Gastroesophageal sphincter (tissue), 4 donors: ENCODE data around the gene LYPD1. TPM values are rescaled to one million over a fixed set of nuclear protein-coding genes. Genes with fewer than 3 reads are reported as not detected.

Experiments
- ATAC-seq: fragments of 150-250 bp; one replicate; pipeline ENCODE4 v1.9.1; 2016; ENCODE audit warnings: mild to moderate bottlenecking, moderate library complexity
- H3K27ac ChIP-seq, 4 donors: fragments of 200-600 bp; sonication (generic) in 3 of 4; 1 replicate in 3 of 4; 2 replicates in 1 of 4; pipeline ENCODE4 v1.5.1; 2016 to 2019
- H3K27me3 ChIP-seq: fragments of 200-600 bp; sonication (generic); one replicate; pipeline ENCODE4 v1.5.1; 2019
- H3K36me3 ChIP-seq, 2 donors: fragments of 200-600 bp; sonication (generic); one replicate each; pipeline ENCODE4 v1.5.1; 2019; ENCODE audit warnings: control low read depth in 1 of 2
- H3K4me1 ChIP-seq, 3 donors: fragments of 200-600 bp; sonication (generic); 1 replicate in 2 of 3; 2 replicates in 1 of 3; pipeline ENCODE4 v1.5.1; 2016 to 2019; ENCODE audit warnings: control low read depth in 2 of 3
- H3K4me3 ChIP-seq, 2 donors: fragments of 200-600 bp; sonication (generic); one replicate each; pipeline ENCODE4 v1.5.1; 2019; ENCODE audit warnings: mild to moderate bottlenecking in 1 of 2, moderate library complexity in 1 of 2
- H3K9me3 ChIP-seq, 3 donors: fragments of 200-600 bp; sonication (generic); one replicate each; pipeline ENCODE4 v1.5.1; 2017 to 2019; ENCODE audit warnings: control low read depth in 2 of 3
- CTCF ChIP-seq, 4 experiments: fragments of 200-600 bp in 2 of 4; fragments of 450-650 bp in 2 of 4; sonication (generic) in 1 of 4; IDR thresholded peaks; one replicate each; pipeline ENCODE4 v1.5.1; 2017 to 2019; ENCODE audit warnings: antibody characterized with exemption in 4 of 4, mild to moderate bottlenecking in 2 of 4, moderate library complexity in 2 of 4
- EP300 ChIP-seq: sonication (generic); formaldehyde crosslinking; IDR thresholded peaks from one replicate; pipeline ENCODE4 v1.6.1; 2017; ENCODE audit warnings: antibody characterized with exemption, mild to moderate bottlenecking
- POLR2A ChIP-seq, 2 donors: fragments of 450-650 bp; IDR thresholded peaks; one replicate each; pipeline ENCODE4 v1.6.1; 2017; ENCODE audit warnings: antibody characterized with exemption in 2 of 2, mild to moderate bottlenecking in 2 of 2, moderate library complexity in 1 of 2
- POLR2AphosphoS5 ChIP-seq: sonication (generic); formaldehyde crosslinking; IDR thresholded peaks from one replicate; pipeline ENCODE4 v1.6.1; 2017; ENCODE audit warnings: antibody characterized with exemption
- WGBS, 2 donors: methylation state at CpG; one replicate each; pipeline ENCODE4 v1.1.5; 2018; ENCODE audit warnings: low coverage in 1 of 2; 5-methylcytosine and 5-hydroxymethylcytosine counted together
- total RNA-seq, 4 donors: library from RNA; depleted of rRNA; stranded (reverse); fragments of >200 nt; gene quantifications; one replicate each; pipeline ENCODE4 v1.1.0, GENCODE V29; 2016

Gene LYPD1
- total RNA-seq, 4 donors from 2014 or later: 0.62 to 4.2 (median 1.1) TPM; not detected in 1

- Histone ChIP-seq H3K4me3 (peak overlapping the region; percentile 34 to 56), H3K36me3 (no peaks in the 10 kb centered on the region), H3K27me3 (peaks cover 55% of the 10 kb centered on the region), H3K27ac (no peak overlapping the region), H3K4me1 (peaks cover 0 to 35% (median 25%) of the 10 kb centered on the region in 3 donors), H3K9me3 (no peaks in the 10 kb centered on the region)
- TF ChIP-seq CTCF (IDR thresholded peaks at IDR 0.05): no peak
- no peak for TF ChIP-seq EP300
- TF ChIP-seq POLR2AphosphoS5: no peak
- no peak for TF ChIP-seq POLR2A (IDR thresholded peaks at IDR 0.05)
- no peak for ATAC-seq
- 6% methylated on average over 29 of the region's 80 CpGs; no CpG with 5 or more reads in 1 of the 2 donors for WGBS, 2 donors
Measured at GRCh38 chr2:132668987-132669907, 758 bp downstream of the LYPD1 start.

- Histone ChIP-seq H3K27ac (no peak overlapping the region), H3K36me3 (no peaks in the 10 kb centered on the region), H3K4me3 (peak overlapping the region in 1 of 2 donors; percentile 56), H3K27me3 (peaks cover 48% of the 10 kb centered on the region), H3K9me3 (no peaks in the 10 kb centered on the region), H3K4me1 (peaks cover 0 to 35% (median 25%) of the 10 kb centered on the region in 3 donors)
- ATAC-seq: no peak
- TF ChIP-seq POLR2AphosphoS5 (no peak), CTCF (IDR thresholded peaks at IDR 0.05) (no peak), EP300 (no peak), POLR2A (IDR thresholded peaks at IDR 0.05) (no peak)
- 11 to 35% methylated on average over 6 of the region's 25 CpGs for WGBS, 2 donors
Measured at GRCh38 chr2:132668189-132668823, 1.7 kb downstream of the LYPD1 start.

GRCh38 chr2:132667706-132668105 lies 2.3 kb downstream of the LYPD1 start:
- Histone ChIP-seq H3K27ac (no peak overlapping the region), H3K36me3 (no peaks in the 10 kb centered on the region), H3K4me1 (peaks cover 0 to 35% (median 25%) of the 10 kb centered on the region in 3 donors), H3K27me3 (peaks cover 45% of the 10 kb centered on the region), H3K4me3 (no peak overlapping the region), H3K9me3 (no peaks in the 10 kb centered on the region)
- no peak for ATAC-seq
- TF ChIP-seq POLR2A (IDR thresholded peaks at IDR 0.05): no peak
- no peak for TF ChIP-seq POLR2AphosphoS5
- no peak for TF ChIP-seq CTCF (IDR thresholded peaks at IDR 0.05)
- no peak for TF ChIP-seq EP300
- WGBS, 2 donors: 36% methylated on average over 1 of the region's 1 CpG; no CpG with 5 or more reads in 1 of the 2 donors

GRCh38 chr2:132665401-132666140 lies 4.4 kb downstream of the LYPD1 start:
- Histone ChIP-seq H3K27ac (no peak overlapping the region), H3K36me3 (no peaks in the 10 kb centered on the region), H3K9me3 (no peaks in the 10 kb centered on the region), H3K4me3 (no peak overlapping the region), H3K27me3 (peaks cover 41% of the 10 kb centered on the region), H3K4me1 (peaks cover 0 to 25% (median 18%) of the 10 kb centered on the region in 3 donors)
- WGBS, 2 donors: 76 to 88% methylated on average over 2 to 4 of the region's 4 CpGs
- ATAC-seq: no peak
- no peak for TF ChIP-seq CTCF (IDR thresholded peaks at IDR 0.05)
